CD4-positive, alpha-beta T cell treated with Interleukin-15 for 4 hours (primary cell): ENCODE results near the gene L3MBTL1.
A peak's percentile ranks its signal among the peaks of the same experiment; 100 is the strongest.
"Not testable (repeated sequence)": the region's sequence is repeated elsewhere in the genome, so short reads cannot be mapped to it uniquely, and the experiment has no call there.

Experiments
- DNase-seq: peaks from one replicate; pipeline ENCODE4 v3.0.0-alpha.2; 2020; ENCODE audit warnings: low spot score

Gene L3MBTL1

GRCh38 chr20:43507150-43508080, at the start of gene L3MBTL1:
Gene L3MBTL1 (plus strand): TSS chr20:43507697. CDS start chr20:43513504, 5,807 bp downstream.
- DNase-seq: no peak

- DNase-seq: peak; percentile 10
Measured at GRCh38 chr20:43458422-43458924, 49.0 kb upstream of the L3MBTL1 start.

GRCh38 chr20:43459022-43459942, 48.2 kb upstream of the L3MBTL1 start:
- no peak for DNase-seq

- DNase-seq: no peak
Measured at GRCh38 chr20:43460172-43460829, 47.2 kb upstream of the L3MBTL1 start.

GRCh38 chr20:43460830-43461200, 46.7 kb upstream of the L3MBTL1 start:
- DNase-seq: no peak

- no peak for DNase-seq
Measured at GRCh38 chr20:43461894-43462659, 45.4 kb upstream of the L3MBTL1 start.

GRCh38 chr20:43462660-43463526, 44.6 kb upstream of the L3MBTL1 start:
- DNase-seq: no peak

- DNase-seq: no peak
Measured at GRCh38 chr20:43463527-43464218, 43.8 kb upstream of the L3MBTL1 start.

GRCh38 chr20:43464219-43464790, 43.2 kb upstream of the L3MBTL1 start:
- no peak for DNase-seq

- no peak for DNase-seq
Measured at GRCh38 chr20:43465625-43465943, 41.9 kb upstream of the L3MBTL1 start.

GRCh38 chr20:43467589-43467988, 39.9 kb upstream of the L3MBTL1 start:
- no peak for DNase-seq

- DNase-seq: no peak
Measured at GRCh38 chr20:43472671-43473380, 34.7 kb upstream of the L3MBTL1 start.

GRCh38 chr20:43473381-43473704, 34.2 kb upstream of the L3MBTL1 start:
- DNase-seq: no peak

- no peak for DNase-seq
Measured at GRCh38 chr20:43477193-43477592, 30.3 kb upstream of the L3MBTL1 start.

GRCh38 chr20:43477619-43478018, 29.9 kb upstream of the L3MBTL1 start:
- no peak for DNase-seq

- DNase-seq: no peak
Measured at GRCh38 chr20:43490038-43490437, 17.5 kb upstream of the L3MBTL1 start.

- DNase-seq: no peak
Measured at GRCh38 chr20:43492101-43492500, 15.4 kb upstream of the L3MBTL1 start.

GRCh38 chr20:43495388-43495787, 12.1 kb upstream of the L3MBTL1 start:
- DNase-seq: no peak

GRCh38 chr20:43502021-43502420, 5.5 kb upstream of the L3MBTL1 start:
- DNase-seq: not testable (repeated sequence)
